Heart right ventricle (tissue), 16 donors: Measurements from ENCODE around the gene CFAP97D1. TPM values are rescaled to one million over a fixed set of nuclear protein-coding genes. Genes with fewer than 3 reads are reported as not detected.

Experiments
- ATAC-seq, 8 donors: fragments of 200-7000 bp; cut with Tn5 transposase; one replicate each; pipeline ENCODE4 v1.9.1; 2020; ENCODE audit warnings: mild to moderate bottlenecking in 8 of 8, moderate library complexity in 8 of 8, moderate number of reproducible peaks in 1 of 8
- DNase-seq, 2 donors: peaks; one replicate each; pipeline ENCODE4 v3.0.0-alpha.2; 2020
- H3K27ac ChIP-seq, 10 donors: fragments of 200-600 bp; sonication (generic) in 2 of 10; one replicate each; pipeline versions ENCODE4 v1.5.0 to v1.8.0; 2020 to 2022; ENCODE audit warnings: mild to moderate bottlenecking in 3 of 10
- H3K27me3 ChIP-seq, 7 donors: fragments of 200-600 bp; one replicate each; pipeline ENCODE4 v1.8.0; 2021 to 2022; ENCODE audit warnings: mild to moderate bottlenecking in 2 of 7
- H3K36me3 ChIP-seq, 9 donors: fragments of 200-600 bp; sonication (generic) in 1 of 9; one replicate each; pipeline versions ENCODE4 v1.5.0 to v1.8.0; 2020 to 2022; ENCODE audit warnings: mild to moderate bottlenecking in 2 of 9
- H3K4me1 ChIP-seq, 9 donors: fragments of 200-600 bp; sonication (generic) in 1 of 9; one replicate each; pipeline versions ENCODE4 v1.5.0 to v1.8.0; 2020 to 2022; ENCODE audit warnings: mild to moderate bottlenecking in 4 of 9
- H3K4me3 ChIP-seq, 10 donors: fragments of 200-600 bp; sonication (generic) in 2 of 10; one replicate each; pipeline versions ENCODE4 v1.5.0 to v1.8.0; 2020 to 2022; ENCODE audit warnings: mild to moderate bottlenecking in 7 of 10, moderate library complexity in 2 of 10
- H3K9me3 ChIP-seq, 11 donors: fragments of 200-600 bp in 10 of 11; sonication (generic) in 2 of 11; one replicate each; pipeline versions ENCODE4 v1.5.0 to v1.8.0; 2013 to 2022; ENCODE audit warnings: mild to moderate bottlenecking in 2 of 11, control low read depth in 1 of 11, moderate library complexity in 1 of 11
- WGBS, 2 donors: extraction: QIAGEN DNeasy Blood & Tissue Kit; methylation state at CpG; one replicate each; pipeline ENCODE4 v1.1.7; 2013; ENCODE audit warnings: inconsistent platforms in 1 of 2; 5-methylcytosine and 5-hydroxymethylcytosine counted together
- intact Hi-C, 10 donors: fragments of 100-400 bp; cut with DNase I; formaldehyde crosslinking; loops; one replicate each; pipeline versions ENCODE4 v1.11.1 to v1.14.2; 2022
- polyA plus RNA-seq, 2 donors: library from polyadenylated mRNA; stranded (reverse); fragments of 200-250 nt; gene quantifications; one replicate each; pipeline ENCODE4 v1.2.3, GENCODE V29; 2013
- total RNA-seq, 10 donors: library from RNA; stranded (reverse); fragmentation: NEBNext Ultra II Directional in 3 of 10; extraction: Animal tissue kit (Norgen Biotek cat#: 25700) in 3 of 10; gene quantifications; one replicate each; pipeline versions ENCODE4 v1.2.1 to v1.2.4, GENCODE V29; 2021 to 2023
- TF ChIP-seq, protein P1 (sequence below), 9 donors: fragments of 200-600 bp; sonication (generic) in 2 of 9; IDR thresholded peaks; one replicate each; pipeline versions ENCODE4 v1.5.0 to v1.8.0; 2021 to 2022; ENCODE audit warnings: antibody characterized with exemption in 9 of 9, mild to moderate bottlenecking in 5 of 9, moderate library complexity in 1 of 9
- donor health status: Arrhythmogenic right ventricular cardiomyopathy.
- donor health status: ischemic (EF 13 %, LVEDD 7.1; RV severe dilation, severe dysfunction).
- donor health status: healthy with polysubstance abuse.
- donor health status: DM: no; HTN: yes; CAD: no.
- donor health status: DM: no; HTN: no; CAD: no.
- donor health status: ischemic (EF 25% LVEDD 6.9; RV normal size, moderate dysfunction).
- donor health status: ischemic (EF 25% LVEDD 5.7; RV mildly dilated, moderate dysfunction).
- donor health status: healthy.
- donor health status: DM: yes; HTN: yes; CAD: no.
- donor health status: Ischemic cardiomyopathy.
- donor health status: ischemic (EF 35%, LVEDD 5.7; RV mildly dilated, moderate dysfunction).
- donor health status: nonischemic (EF 11% LVEDD 7.7; RV severe dilation, severe dysfunction).
- donor health status: DM: yes; HTN: yes; CAD: no.
- donor health status: PGD.
- donor health status: ischemic (EF 29% LVEDD 5.4; RV normal size, mild dysfunction).
- donor health status: nonischemic (EF 23%, LVEDD 6.1; RV moderate dilation, normal function).

CFAP97D1 gene
- total and polyA plus RNA-seq, 12 donors: 0.07 to 0.09 (median 0.09) TPM; not detected in 9

DNA sequence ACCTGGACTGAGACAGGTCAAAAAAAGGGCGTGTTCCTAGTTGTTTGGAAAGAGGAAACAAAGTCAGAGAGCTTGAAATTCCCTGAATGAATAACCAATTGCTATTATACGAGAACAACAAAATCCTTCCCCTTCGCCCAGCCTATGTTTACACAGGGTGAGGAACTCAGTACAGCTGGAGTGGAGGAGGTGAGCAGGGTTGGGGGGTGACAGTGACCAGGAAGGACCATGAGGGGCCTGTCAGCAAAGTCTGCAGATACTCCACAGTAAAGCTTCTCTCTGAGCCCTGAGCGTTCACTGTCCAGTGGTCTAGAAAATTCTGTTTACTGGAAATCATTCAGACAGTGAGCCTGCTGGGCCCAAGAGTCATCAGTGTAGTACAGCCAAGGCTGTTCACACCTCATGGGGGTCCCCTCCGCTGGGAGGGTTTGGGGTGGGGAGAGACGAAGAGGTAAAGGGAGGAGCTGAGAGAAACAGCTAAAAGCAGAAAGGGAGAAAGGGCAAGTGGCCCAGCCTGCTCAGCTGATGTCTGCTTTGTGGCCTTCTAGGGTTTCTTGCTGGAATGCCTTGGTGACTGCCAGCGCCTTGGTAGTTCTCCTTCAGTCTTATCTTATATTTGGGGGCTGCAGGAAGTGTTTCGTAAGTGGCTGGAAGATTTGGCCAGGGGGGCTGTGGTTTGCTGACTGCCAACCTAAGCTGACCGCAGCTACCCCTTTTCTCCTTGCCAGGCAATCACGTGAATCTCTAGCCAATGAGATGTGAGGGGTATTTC, 7.2 kb upstream of the CFAP97D1 start:
- intact Hi-C loops: no loop called here
- H3K27ac ChIP-seq: peak overlapping the region in 6 of 10 donors; percentile 6 to 86 (median 25)
- H3K4me1 ChIP-seq: peaks cover 11 to 94% (median 60%) of the 10 kb centered on the region in 9 donors
- 76 to 83% methylated on average over 10 of the region's 10 CpGs for WGBS, 2 donors
- DNase-seq: no peak
- H3K36me3 ChIP-seq: peaks cover 0 to 91% (median 64%) of the 10 kb centered on the region in 9 donors
- no peak for ATAC-seq
- no peak overlapping the region for H3K4me3 ChIP-seq
- no peaks in the 10 kb centered on the region for H3K27me3 ChIP-seq
- H3K9me3 ChIP-seq: no peaks in the 10 kb centered on the region
- TF ChIP-seq, protein P1, sequence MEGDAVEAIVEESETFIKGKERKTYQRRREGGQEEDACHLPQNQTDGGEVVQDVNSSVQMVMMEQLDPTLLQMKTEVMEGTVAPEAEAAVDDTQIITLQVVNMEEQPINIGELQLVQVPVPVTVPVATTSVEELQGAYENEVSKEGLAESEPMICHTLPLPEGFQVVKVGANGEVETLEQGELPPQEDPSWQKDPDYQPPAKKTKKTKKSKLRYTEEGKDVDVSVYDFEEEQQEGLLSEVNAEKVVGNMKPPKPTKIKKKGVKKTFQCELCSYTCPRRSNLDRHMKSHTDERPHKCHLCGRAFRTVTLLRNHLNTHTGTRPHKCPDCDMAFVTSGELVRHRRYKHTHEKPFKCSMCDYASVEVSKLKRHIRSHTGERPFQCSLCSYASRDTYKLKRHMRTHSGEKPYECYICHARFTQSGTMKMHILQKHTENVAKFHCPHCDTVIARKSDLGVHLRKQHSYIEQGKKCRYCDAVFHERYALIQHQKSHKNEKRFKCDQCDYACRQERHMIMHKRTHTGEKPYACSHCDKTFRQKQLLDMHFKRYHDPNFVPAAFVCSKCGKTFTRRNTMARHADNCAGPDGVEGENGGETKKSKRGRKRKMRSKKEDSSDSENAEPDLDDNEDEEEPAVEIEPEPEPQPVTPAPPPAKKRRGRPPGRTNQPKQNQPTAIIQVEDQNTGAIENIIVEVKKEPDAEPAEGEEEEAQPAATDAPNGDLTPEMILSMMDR (IDR thresholded peaks at IDR 0.05): no peak

DNA sequence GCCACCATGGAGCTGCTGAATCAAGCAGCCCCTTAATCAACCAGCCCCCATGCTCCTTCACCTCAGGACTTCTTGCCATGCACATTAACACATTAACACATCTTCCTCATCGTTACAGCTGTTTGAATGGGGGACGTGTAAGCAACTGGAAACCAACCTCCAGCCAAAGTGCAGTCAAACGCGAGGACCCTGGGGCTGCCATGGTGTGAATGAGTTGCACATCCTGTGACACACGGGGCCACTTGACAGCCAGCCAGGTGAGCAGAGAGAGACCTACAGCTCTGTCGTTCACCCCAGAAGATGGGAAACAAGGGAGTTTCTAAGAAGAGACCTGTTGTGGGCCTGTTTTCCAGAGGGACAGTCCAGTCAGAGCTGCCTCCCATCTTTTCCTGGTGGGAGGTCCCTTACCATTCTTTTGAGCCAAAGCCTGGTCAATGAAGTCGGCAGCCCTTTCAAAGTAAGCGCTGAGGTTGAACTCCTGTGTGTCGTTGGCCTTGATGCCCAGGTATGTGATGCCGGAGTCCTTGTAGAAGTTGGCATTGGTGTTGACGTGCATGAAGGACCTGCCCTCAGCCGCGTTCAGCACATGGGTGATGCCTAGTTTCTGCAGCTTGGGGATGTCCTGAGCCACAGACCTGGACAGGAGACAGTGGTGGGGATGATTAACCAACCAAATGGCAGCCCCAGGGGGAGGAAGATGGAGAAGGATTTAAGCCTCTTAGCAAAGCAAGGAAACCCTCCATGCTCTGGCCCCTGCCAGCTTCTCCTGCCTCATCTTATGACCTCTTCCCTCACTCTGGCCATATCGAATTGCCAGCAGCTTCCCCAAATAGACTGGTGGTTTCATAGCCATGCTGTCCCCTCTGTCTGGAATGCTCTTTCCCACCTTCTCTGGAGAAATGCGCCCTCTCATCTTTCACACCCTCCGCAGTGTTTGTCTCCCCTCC, 5.7 kb upstream of the CFAP97D1 start:
- ATAC-seq: no peak
- TF ChIP-seq, protein P1 (IDR thresholded peaks at IDR 0.05): no peak
- no peak for DNase-seq
- Histone ChIP-seq H3K36me3 (peaks cover 0 to 75% (median 57%) of the 10 kb centered on the region in 9 donors), H3K27ac (peak overlapping the region in 3 of 10 donors; percentile 86 to 100 (median 100)), H3K4me3 (no peak overlapping the region), H3K9me3 (no peaks in the 10 kb centered on the region), H3K4me1 (peaks cover 2 to 86% (median 51%) of the 10 kb centered on the region in 9 donors), H3K27me3 (no peaks in the 10 kb centered on the region)
- 87 to 88% methylated on average over 16 of the region's 16 CpGs for WGBS, 2 donors
- intact Hi-C loops: loop anchor here in 3 of 10 donors (5.0 kb wide), 2 partner anchors 58 to 73 kb away; partner anchors contain the start of genes MPP3 (in 3 of the 3) and CD300LG (in 1 of the 3)

DNA sequence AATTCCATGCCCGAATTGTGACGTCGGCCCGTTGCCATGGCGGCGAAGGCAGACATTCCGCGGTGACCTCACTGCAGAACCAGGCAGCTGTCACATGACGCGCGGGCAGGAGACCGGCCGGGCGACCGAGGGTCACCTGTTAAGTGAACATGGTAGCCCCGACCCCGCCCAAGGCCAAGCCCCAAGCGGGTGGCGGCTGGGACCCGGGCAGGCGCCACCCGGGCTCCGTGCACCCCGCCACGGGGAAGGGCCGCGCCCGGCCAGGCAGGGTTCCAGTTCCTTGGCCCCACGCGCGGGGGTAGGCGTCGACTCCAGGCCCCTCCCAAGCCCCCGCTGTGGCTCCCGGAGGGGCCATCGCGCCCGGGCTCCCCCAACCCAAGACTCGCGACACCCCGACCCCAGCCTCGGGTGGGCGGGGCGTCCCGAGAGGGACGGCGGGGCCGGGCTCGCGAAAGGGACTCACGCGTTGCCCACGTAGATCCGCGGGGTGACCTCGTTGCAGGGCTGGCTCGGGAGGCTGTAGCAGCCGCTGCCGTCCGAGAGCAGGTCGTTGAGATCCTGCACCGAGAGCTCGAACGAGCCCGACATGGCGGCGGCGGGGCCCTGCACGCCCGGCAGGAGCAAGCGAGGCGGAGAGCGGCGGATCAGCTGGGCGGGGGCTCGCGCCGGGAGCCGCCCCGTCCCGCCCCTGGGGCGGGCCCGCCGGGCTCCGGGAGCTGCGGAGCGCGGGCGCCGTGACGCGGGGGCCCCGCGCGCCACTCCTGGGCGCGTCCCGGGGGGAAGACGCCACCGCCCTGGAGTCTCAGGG, 1.7 kb upstream of the CFAP97D1 start, which contains the start of gene DUSP3:
TSS of gene DUSP3 (minus strand) at position 641 of the 808 bp plus-strand sequence. CDS start at position 588, 53 bp downstream.
- TF ChIP-seq, protein P1 (IDR thresholded peaks at IDR 0.05): peak in 1 of 9 donors; percentile 6
- H3K4me1 ChIP-seq: peaks cover 2 to 69% (median 41%) of the 10 kb centered on the region in 9 donors
- peak within 1 kb of the TSS; percentile 70 to 100 (median 93) for H3K4me3 ChIP-seq
- intact Hi-C loops: loop anchor here in 4 of 10 donors (2.0 to 5.0 kb wide), 3 partner anchors 54 to 69 kb away; partner anchors contain the start of genes MPP3 (in 4 of the 4) and CD300LG (in 1 of the 4)
- H3K9me3 ChIP-seq: no peaks in the 10 kb centered on the region
- H3K27ac ChIP-seq: peak within 1 kb of the TSS; percentile 96 to 100 (median 100)
- H3K36me3 ChIP-seq: peaks cover 0 to 38% (median 24%) of the 10 kb centered on the region in 9 donors
- no peaks in the 10 kb centered on the region for H3K27me3 ChIP-seq
- ATAC-seq (peak; percentile 87 to 96 (median 90)), DNase-seq (peak; percentile 95 to 96)
- WGBS, 2 donors: 0% methylated on average over 82 to 100 of the region's 100 CpGs
